GM12875 (cell line): ENCODE data around the gene PDE4D.
"Not testable (repeated sequence)": the region's sequence is repeated elsewhere in the genome, so short reads cannot be mapped to it uniquely, and the experiment has no call there.

Source experiments
- H3K4me3 ChIP-seq: one replicate; pipeline ENCODE4 v1.5.1; 2011; ENCODE audit warnings: low read depth, low read length, control low read depth
- TF ChIP-seq, protein P1 (sequence below): IDR thresholded peaks from 2 replicates; pipeline ENCODE4 v1.5.1; 2011; ENCODE audit warnings: low read depth, mild to moderate bottlenecking, control low read depth, inconsistent platforms, low read length, moderate library complexity, borderline replicate concordance; ENCODE audit not compliant: insufficient read depth

The PDE4D gene

DNA sequence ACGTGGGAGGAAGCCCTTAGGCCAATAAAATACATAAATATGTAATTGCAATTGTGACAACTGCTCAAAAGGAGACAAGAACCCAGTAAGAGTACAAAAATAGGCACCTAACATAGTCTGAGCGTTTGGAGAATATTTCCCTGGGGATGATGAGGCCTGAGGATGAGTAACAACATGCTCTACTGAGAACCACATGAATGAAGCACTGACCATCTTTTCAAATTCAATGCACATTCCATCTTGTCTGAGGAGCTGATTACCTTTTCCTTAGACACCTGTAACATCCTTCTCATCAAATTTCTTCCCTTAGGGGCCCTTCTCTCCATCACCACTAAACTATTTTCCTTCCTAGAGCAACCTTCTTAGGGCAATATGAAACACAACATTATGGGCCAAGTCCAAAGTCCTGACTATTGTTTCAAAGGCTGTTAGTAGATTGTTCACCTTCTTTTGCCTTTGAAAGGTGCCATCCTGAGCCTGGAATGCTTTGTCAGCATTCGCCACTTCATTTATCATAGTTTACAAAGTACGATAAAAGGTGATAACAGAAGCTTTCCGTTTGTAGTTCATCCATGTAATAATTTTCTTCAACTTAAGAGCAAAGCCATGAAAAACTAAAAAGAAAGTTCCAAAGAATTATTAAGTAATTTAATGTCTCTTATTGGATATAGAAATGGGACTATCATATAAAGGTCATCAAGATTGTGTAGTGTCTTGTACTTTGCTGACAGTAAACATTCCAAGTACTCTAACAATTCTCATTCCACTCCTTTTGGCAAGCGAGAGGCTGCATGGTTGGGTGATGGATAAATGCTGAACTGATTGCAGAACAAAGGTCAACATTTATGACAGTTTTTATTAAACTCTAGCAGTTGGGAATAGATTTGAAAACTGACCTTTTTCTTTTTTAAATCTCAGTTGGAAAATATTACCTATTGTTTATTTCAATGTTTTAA, 471.3 kb downstream of the PDE4D start:
- no peak overlapping the region for H3K4me3 ChIP-seq
- TF ChIP-seq, protein P1, sequence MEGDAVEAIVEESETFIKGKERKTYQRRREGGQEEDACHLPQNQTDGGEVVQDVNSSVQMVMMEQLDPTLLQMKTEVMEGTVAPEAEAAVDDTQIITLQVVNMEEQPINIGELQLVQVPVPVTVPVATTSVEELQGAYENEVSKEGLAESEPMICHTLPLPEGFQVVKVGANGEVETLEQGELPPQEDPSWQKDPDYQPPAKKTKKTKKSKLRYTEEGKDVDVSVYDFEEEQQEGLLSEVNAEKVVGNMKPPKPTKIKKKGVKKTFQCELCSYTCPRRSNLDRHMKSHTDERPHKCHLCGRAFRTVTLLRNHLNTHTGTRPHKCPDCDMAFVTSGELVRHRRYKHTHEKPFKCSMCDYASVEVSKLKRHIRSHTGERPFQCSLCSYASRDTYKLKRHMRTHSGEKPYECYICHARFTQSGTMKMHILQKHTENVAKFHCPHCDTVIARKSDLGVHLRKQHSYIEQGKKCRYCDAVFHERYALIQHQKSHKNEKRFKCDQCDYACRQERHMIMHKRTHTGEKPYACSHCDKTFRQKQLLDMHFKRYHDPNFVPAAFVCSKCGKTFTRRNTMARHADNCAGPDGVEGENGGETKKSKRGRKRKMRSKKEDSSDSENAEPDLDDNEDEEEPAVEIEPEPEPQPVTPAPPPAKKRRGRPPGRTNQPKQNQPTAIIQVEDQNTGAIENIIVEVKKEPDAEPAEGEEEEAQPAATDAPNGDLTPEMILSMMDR = no peak

GRCh38 chr5:59420596-59420995, 472.9 kb downstream of the PDE4D start:
- H3K4me3 ChIP-seq = no peak overlapping the region
- TF ChIP-seq, protein P1 = no peak

DNA sequence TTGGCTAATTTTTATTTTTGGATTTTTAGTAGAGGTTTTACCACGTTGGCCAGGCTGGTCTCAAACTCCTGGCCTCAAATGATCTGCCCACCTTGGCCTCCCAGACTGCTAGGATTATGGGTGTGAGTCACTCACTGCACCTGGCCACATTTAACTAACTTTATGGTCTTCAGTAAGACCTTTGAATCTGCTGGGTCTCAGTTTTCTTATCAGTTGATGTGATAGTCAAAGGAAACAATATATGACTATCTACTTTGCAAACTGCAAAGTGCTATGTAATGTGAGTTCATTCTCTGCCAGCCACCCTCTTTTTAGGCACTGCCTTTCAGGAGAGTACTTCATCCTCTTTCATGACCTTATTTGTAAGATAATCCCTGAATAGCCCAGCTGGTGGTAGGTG, 474.7 kb downstream of the PDE4D start:
- H3K4me3 ChIP-seq = no peak overlapping the region
- TF ChIP-seq, protein P1 = no peak

GRCh38 chr5:59416451-59416850, 477.1 kb downstream of the PDE4D start:
- TF ChIP-seq, protein P1 = no peak
- H3K4me3 ChIP-seq = no peak overlapping the region

DNA sequence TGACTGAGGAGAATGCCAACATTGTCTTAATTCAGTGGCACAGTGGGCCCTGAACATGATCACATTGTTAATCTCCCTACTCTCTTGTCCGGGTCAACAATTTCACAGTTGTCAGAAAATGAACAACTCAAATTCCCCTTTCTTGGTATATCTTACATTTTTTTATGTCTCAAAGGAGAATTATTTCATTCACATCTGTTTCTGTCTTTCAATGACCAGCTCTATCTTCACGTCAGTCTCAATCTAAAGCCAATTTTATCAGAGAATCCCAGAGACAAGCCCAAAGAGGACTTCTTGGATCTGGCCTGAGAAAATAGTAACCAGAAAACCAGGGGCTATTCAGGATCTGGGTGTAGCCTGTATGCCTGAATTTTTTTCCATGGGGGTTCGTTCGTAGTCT, 477.5 kb downstream of the PDE4D start:
- TF ChIP-seq, protein P1 = no peak

DNA sequence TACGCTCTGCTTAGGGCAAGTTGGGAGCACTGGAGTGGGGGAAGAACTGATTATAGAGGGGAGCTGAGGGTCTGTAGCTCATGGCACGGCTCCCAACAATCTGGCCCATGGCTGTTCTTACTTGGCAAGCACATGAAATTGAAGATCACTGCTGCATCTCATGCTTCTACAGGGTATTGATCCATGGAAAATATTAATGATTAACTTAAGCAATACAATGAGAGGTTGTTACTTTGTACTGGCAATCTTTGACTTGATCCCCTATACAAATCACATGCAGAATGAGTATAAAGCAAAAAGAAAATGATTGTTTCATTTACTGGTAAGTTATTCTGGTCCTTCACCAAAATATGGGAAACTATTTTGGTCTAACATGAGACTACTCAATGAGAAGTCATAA, 481.1 kb downstream of the PDE4D start:
- TF ChIP-seq, protein P1 = no peak
- no peak overlapping the region for H3K4me3 ChIP-seq

More for the DNA sequence above, 477.5 kb downstream of the PDE4D start:
- no peak overlapping the region for H3K4me3 ChIP-seq

DNA sequence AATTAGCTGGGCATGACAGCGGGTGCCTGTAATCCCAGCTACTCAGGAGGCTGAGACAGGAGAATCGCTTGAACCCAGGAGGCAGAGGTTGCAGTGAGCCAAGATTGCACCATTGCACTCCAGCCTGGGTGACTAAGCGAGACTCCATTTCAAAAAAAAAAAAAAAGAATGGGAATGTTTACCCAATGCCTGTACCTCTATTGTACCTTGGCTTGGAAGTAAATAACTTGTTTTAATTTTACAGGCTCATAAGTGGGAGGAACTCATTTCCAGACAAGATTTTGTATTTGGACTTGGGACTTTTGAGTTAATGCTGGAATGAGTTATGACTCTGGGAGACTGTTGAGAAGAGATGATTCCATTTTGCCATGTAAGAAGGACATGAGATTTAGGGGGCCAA, 484.5 kb downstream of the PDE4D start:
- not testable (repeated sequence) for H3K4me3 ChIP-seq
